NCI-H146 treated with DMSO at 0.1 percent for 48 hours (cell line): Measurements from ENCODE around the gene SGO2.
"Not testable (repeated sequence)": the region's sequence is repeated elsewhere in the genome, so short reads cannot be mapped to it uniquely, and the experiment has no call there.

ENCODE experiments used
- DNase-seq: peaks from one replicate; lab custom pipeline; 2025; ENCODE audit not compliant: unreplicated experiment; lab: John Stamatoyannopoulos, UW

SGO2 gene

GRCh38 chr2:200618590-200619021 is 92.6 kb downstream of the SGO2 start:
- no peak for DNase-seq

DNA sequence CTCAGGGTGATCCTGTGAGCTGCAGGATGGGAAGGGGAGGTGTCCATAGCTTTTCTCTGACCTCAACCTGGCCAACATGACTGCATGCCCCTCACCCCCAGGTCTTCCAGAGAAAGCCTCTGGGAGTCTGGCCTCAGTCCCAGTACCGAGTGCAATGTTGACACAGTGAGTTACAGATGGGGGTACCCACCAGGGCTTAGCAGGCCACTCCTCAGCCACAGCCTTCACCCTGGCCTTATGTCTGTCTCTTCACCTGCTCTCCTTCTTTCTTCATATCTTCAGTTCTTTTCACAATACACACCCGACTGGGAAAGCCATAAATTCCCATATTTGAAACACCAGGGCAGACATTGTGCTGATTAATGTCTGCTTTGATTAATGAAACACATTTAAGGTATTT is 93.3 kb downstream of the SGO2 start:
- DNase-seq, result no peak

- DNase-seq, result no peak
Measured at GRCh38 chr2:200620606-200621390, 94.8 kb downstream of the SGO2 start.

- no peak for DNase-seq
Measured at GRCh38 chr2:200622106-200622505, 96.1 kb downstream of the SGO2 start.

GRCh38 chr2:200624026-200624425 is 98.0 kb downstream of the SGO2 start:
- DNase-seq, result no peak

GRCh38 chr2:200624658-200625057 is 98.7 kb downstream of the SGO2 start:
- DNase-seq, result no peak

DNA sequence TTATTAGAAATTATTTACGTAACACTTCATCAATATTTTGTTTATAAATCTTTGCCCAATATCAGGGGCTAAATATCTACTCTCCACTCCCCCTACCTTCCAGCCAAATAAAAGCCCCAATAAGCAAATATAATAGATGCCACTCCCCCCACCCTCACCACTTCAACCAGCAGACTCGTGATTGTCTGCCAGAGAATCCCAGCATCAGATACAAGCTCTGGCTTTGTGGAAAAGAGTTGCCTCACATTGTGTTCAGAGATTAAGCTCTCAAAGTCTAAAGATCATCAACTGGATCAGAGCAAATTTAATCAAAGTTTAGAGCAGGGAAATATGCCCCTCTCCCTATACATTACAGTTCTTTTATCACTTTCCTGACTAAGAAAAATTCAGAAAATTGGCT is 99.3 kb downstream of the SGO2 start:
- no peak for DNase-seq

GRCh38 chr2:200625958-200626363 is 100.0 kb downstream of the SGO2 start:
- no peak for DNase-seq

DNA sequence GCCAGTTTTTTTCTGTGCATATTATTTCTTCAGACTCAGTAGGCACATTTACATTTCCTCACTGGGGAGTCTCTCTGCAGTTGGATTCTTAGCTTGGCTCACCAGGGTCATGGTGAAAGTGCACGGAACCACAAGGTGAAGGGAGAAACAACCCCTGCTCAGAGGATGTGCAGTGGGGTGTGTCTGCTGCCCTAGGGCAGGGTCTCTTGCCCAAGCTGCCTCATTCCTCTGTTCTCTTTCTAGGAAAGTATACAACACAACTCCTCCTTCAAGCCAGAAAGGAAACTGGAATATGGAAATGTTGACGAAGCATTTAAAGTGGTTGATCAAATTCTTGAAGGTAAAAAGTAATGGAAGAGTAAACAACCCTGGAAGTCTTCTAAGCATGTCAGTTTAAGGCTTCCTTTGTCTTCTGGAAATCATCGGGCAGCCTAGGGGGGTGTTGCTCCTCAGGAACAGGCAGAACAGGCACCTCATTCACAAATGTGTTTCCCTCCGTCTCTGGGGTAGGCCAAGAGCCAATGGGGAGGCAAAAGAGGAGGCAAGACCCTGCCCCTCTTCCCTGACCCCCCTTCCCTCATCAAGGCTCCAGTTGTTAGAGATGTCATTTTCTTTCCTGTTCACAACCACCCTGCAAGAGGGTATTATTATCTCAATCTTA is 101.2 kb downstream of the SGO2 start:
- no peak for DNase-seq

- not testable (repeated sequence) for DNase-seq
Measured at GRCh38 chr2:200628461-200628860, 102.5 kb downstream of the SGO2 start.

GRCh38 chr2:200631287-200631686 is 105.3 kb downstream of the SGO2 start:
- DNase-seq, result no peak
